Keratinocyte (primary cell): ENCODE data around the gene UBE2L5.

ENCODE experiments used
- CTCF ChIP-seq, 3 experiments: IDR thresholded peaks in 1 of 3; conservative IDR thresholded peaks in 1 of 3; optimal IDR thresholded peaks in 1 of 3; 2 replicates in 2 of 3; 3 replicates in 1 of 3; pipeline versions ENCODE3 to v1.5.1; 2011; ENCODE audit warnings: low read length in 3 of 3, mild to moderate bottlenecking in 3 of 3, moderate library complexity in 2 of 3, control low read depth in 1 of 3, inconsistent platforms in 1 of 3; ENCODE audit not compliant: insufficient read depth in 2 of 3; ENCODE audit errors: extremely low read depth in 1 of 3
- EZH2 ChIP-seq: IDR thresholded peaks from one replicate; pipeline ENCODE4 v1.6.1; 2012; ENCODE audit warnings: inconsistent platforms, mild to moderate bottlenecking, low read length, moderate library complexity

- TF ChIP-seq CTCF (optimal IDR thresholded peaks at IDR 0.05 in 1 of 3, IDR thresholded peaks at IDR 0.05 in 1 of 3, conservative IDR thresholded peaks at IDR 0.05 in 1 of 3; ENCODE audit: extremely low read depth in 1 of 3, insufficient read depth in 2 of 3, low read length in 3 of 3) (no peak), EZH2 (no peak)
These were observed 9.1 kb downstream of the UBE2L5 start for GRCh38 chr13:30431269-30431940.
